PC-9 (cell line): ENCODE data around the gene HECTD1.

Experiments used
- CTCF ChIP-seq: fragments of 200-600 bp; sonication (generic); conservative IDR thresholded peaks from 2 replicates; pipeline ENCODE4 v1.6.1; 2017; ENCODE audit warnings: mixed run types, antibody characterized with exemption, mild to moderate bottlenecking, moderate library complexity
- EZH2 ChIP-seq: fragments of 200-600 bp; sonication (generic); IDR thresholded peaks from 2 replicates; pipeline ENCODE4 v1.8.0; 2017; ENCODE audit warnings: antibody characterized with exemption, low read depth

DNA sequence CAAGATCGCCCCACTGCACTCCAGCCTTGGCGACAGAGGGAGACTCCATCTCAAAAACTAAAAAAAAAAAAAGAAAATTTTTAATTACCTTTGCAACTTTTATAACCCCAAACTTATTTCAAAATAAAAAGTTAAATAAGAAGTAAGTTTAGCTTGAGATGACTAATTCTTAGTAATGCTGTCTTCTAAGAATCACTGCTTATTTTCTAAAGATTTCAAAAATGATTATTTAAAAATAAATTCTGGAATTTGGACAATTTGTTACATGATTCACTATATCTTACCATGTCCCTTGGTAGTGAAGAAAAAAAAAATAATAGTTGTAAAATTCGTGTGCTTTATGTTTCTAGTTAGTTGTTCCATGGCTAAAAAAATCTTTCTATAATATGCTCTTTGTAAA is 11.6 kb upstream of the HECTD1 start:
- TF ChIP-seq CTCF (no peak), EZH2 (no peak)
